ENCODE data around the gene SLC44A3.

Gene SLC44A3

DNA sequence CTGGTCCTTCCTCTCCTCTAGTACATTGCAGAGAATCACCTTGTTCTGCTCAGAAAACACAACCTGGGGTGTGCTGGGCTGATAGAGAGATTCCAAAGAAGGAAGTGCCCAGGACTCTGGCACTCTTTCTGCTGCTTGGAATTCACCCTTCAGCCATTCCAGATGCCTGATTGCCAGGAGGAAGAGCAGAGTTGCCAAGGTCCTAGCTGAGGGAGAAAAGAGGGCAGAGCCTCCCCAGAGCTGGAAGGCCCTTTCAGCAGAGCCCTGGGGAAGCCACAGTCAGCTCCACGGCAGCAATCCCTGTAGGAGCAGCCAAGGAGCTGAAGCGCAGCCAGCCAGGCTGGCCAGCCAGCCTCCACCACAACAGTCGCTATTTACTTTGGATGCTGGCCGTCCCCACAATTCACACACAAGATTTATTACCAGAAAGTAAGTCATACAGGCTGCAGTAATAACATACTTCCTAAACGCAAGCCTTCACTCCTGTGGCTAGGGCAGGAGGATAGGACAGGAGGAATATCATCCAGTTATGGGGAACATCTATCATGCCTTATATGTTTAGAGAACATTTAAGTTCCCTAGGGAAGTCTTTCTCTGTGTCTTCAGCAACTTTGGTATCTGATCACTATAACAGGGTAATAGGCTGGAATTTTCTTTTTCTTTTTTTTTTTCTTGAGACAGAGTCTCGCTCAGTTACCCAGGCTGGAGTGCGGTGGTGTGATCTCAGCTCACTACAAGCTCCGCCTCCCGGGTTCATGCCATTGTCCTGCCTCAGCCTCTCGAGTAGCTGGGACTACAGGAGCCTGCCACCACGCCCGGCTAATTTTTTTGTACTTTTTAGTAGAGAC is 36.6 kb upstream of the SLC44A3 start:
- H2AFZ ChIP-seq (ENCODE audit: low read depth), result no peak overlapping the region
- H3K4me2 ChIP-seq, result no peak overlapping the region
- H3K9ac ChIP-seq, result no peak overlapping the region

DNA sequence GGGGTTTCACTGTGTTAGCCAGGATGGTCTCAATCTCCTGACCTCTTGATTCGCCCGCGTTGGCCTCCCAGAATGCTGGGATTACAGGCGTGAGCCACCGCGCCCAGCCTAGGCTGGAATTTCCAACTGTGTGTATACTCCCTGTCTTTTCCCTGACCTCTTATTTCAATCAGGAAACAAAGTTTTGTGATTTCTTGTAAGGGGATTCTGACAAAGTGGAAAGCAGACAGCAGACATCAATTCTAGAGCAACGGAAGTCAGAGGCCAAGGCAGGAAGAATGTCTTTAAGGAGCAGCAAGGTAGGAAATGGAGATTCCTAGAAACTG is 36.0 kb upstream of the SLC44A3 start:
- Histone ChIP-seq H3K27me3 (ENCODE audit: insufficient read depth, low read depth) (no peaks in the 10 kb centered on the region), H3K36me3 (ENCODE audit: insufficient read depth) (no peaks in the 10 kb centered on the region), H2AFZ (ENCODE audit: low read depth) (no peak overlapping the region), H3K4me1 (ENCODE audit: low read depth, poor library complexity, severe bottlenecking) (no peaks in the 10 kb centered on the region), H3K4me2 (no peak overlapping the region), H3K9ac (no peak overlapping the region), H3K27ac (no peak overlapping the region), H4K20me1 (ENCODE audit: insufficient read depth) (no peaks in the 10 kb centered on the region), H3K79me2 (ENCODE audit: insufficient read depth, low read depth) (no peaks in the 10 kb centered on the region), H3K4me3 (IDR thresholded peaks at IDR 0.05; ENCODE audit: insufficient read depth, low read depth, low read length) (no peak overlapping the region)
- TF ChIP-seq, protein P1, sequence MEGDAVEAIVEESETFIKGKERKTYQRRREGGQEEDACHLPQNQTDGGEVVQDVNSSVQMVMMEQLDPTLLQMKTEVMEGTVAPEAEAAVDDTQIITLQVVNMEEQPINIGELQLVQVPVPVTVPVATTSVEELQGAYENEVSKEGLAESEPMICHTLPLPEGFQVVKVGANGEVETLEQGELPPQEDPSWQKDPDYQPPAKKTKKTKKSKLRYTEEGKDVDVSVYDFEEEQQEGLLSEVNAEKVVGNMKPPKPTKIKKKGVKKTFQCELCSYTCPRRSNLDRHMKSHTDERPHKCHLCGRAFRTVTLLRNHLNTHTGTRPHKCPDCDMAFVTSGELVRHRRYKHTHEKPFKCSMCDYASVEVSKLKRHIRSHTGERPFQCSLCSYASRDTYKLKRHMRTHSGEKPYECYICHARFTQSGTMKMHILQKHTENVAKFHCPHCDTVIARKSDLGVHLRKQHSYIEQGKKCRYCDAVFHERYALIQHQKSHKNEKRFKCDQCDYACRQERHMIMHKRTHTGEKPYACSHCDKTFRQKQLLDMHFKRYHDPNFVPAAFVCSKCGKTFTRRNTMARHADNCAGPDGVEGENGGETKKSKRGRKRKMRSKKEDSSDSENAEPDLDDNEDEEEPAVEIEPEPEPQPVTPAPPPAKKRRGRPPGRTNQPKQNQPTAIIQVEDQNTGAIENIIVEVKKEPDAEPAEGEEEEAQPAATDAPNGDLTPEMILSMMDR (conservative IDR thresholded peaks at IDR 0.05; ENCODE audit: low read depth, low read length), result no peak

More for the DNA sequence above, 36.6 kb upstream of the SLC44A3 start:
- no peaks in the 10 kb centered on the region for H4K20me1 ChIP-seq (ENCODE audit: insufficient read depth)
- no peak overlapping the region for H3K4me3 ChIP-seq (IDR thresholded peaks at IDR 0.05; ENCODE audit: insufficient read depth, low read depth, low read length)
- H3K4me1 ChIP-seq (ENCODE audit: low read depth, poor library complexity, severe bottlenecking), result no peaks in the 10 kb centered on the region
- no peaks in the 10 kb centered on the region for H3K36me3 ChIP-seq (ENCODE audit: insufficient read depth)
- no peak overlapping the region for H3K27ac ChIP-seq
- TF ChIP-seq, protein P1 (conservative IDR thresholded peaks at IDR 0.05; ENCODE audit: low read depth, low read length), result no peak
- H3K27me3 ChIP-seq (ENCODE audit: insufficient read depth, low read depth), result no peaks in the 10 kb centered on the region
- no peaks in the 10 kb centered on the region for H3K79me2 ChIP-seq (ENCODE audit: insufficient read depth, low read depth)

DNA sequence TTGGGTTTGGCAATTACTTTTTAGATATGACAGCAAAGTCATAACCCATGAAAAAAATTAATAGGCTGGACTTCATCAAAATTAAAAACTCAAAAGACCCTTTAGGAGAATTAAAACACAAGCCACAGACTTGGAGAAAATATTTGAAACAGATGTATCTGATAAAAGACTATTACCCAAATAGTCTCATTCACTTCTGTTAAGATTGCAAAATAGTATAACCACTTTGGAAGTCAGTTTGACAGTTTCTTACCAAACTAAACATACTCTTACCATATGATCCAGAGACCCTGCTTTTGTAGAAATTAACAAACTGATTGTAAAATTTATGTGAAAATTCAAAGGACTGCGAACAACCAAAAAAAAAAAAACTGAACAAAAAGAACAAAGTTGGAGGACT is 32.5 kb upstream of the SLC44A3 start:
- Histone ChIP-seq H3K4me3 (IDR thresholded peaks at IDR 0.05; ENCODE audit: insufficient read depth, low read depth, low read length) (no peak overlapping the region), H2AFZ (ENCODE audit: low read depth) (no peak overlapping the region), H3K27ac (no peak overlapping the region), H3K4me1 (ENCODE audit: low read depth, poor library complexity, severe bottlenecking) (no peaks in the 10 kb centered on the region), H3K9ac (no peak overlapping the region), H4K20me1 (ENCODE audit: insufficient read depth) (no peaks in the 10 kb centered on the region), H3K27me3 (ENCODE audit: insufficient read depth, low read depth) (no peaks in the 10 kb centered on the region), H3K36me3 (ENCODE audit: insufficient read depth) (no peaks in the 10 kb centered on the region), H3K79me2 (ENCODE audit: insufficient read depth, low read depth) (no peaks in the 10 kb centered on the region), H3K4me2 (no peak overlapping the region)
- TF ChIP-seq, protein P1 (conservative IDR thresholded peaks at IDR 0.05; ENCODE audit: low read depth, low read length), result no peak

DNA sequence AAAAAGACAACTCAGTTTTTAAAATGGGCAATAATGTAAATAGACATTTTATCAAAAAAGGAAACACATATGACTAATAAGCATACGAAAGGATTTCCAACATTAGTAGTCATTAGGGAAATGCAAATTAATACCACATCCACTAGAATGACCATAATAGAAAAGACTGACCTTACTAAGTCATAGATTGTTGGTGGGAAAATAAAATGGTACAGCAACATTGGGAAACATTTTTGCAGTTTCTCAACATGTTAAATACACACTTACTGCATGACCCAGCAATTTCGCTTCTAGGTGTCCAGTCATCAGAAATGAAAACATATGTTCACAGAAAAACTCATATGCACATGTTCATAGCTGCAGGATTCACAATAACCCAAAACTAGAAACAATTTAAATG is 29.9 kb upstream of the SLC44A3 start:
- H3K79me2 ChIP-seq (ENCODE audit: insufficient read depth, low read depth), result no peaks in the 10 kb centered on the region

More for the DNA sequence above, 29.9 kb upstream of the SLC44A3 start:
- Histone ChIP-seq H3K9ac (no peak overlapping the region), H2AFZ (ENCODE audit: low read depth) (no peak overlapping the region), H3K27me3 (ENCODE audit: insufficient read depth, low read depth) (no peaks in the 10 kb centered on the region), H3K4me3 (IDR thresholded peaks at IDR 0.05; ENCODE audit: insufficient read depth, low read depth, low read length) (no peak overlapping the region), H3K4me1 (ENCODE audit: low read depth, poor library complexity, severe bottlenecking) (no peaks in the 10 kb centered on the region), H3K27ac (no peak overlapping the region), H3K36me3 (ENCODE audit: insufficient read depth) (no peaks in the 10 kb centered on the region), H4K20me1 (ENCODE audit: insufficient read depth) (no peaks in the 10 kb centered on the region), H3K4me2 (no peak overlapping the region)
- TF ChIP-seq, protein P1 (conservative IDR thresholded peaks at IDR 0.05; ENCODE audit: low read depth, low read length), result no peak

All from KMS-11 (cell line).